B cell (primary cell): ENCODE results near the gene BMP7. TPM values are rescaled to one million over a fixed set of nuclear protein-coding genes. Genes with fewer than 3 reads are reported as not detected.

Experiments
- ATAC-seq: fragments of 200-7000 bp; cut with Tn5 transposase; one replicate; pipeline ENCODE4 v1.10.0; 2021; ENCODE audit warnings: low read depth, mild to moderate bottlenecking, moderate number of reproducible peaks, moderate library complexity
- CTCF ChIA-PET: fragments of 350-600 bp; sonication (Branson Sonifier 250); formaldehyde crosslinking; loops from one replicate; lab custom pipeline; 2021; ENCODE audit warnings: antibody characterized with exemption, inconsistent platforms; lab: Charles Lee
- POLR2A ChIA-PET: fragments of 350-600 bp; sonication (Branson Sonifier 250); formaldehyde crosslinking; loops from one replicate; lab custom pipeline; 2021; ENCODE audit warnings: antibody characterized with exemption; lab: Charles Lee
- DNase-seq: peaks from one replicate; pipeline ENCODE4 v3.0.0; 2013
- H2AFZ ChIP-seq: 2 replicates; pipeline ENCODE4 v1.6.1; 2012; ENCODE audit warnings: mild to moderate bottlenecking, low read depth, low read length; ENCODE audit not compliant: insufficient read depth, poor library complexity, severe bottlenecking
- H3K27ac ChIP-seq, 2 donors: 1 replicate in 1 of 2; 2 replicates in 1 of 2; pipeline ENCODE4 v1.5.1; 2012 to 2013; ENCODE audit warnings: low read length in 2 of 2, mild to moderate bottlenecking in 2 of 2, moderate library complexity in 1 of 2
- H3K27me3 ChIP-seq, 4 experiments: fragments of 200-600 bp in 1 of 4; sonication (generic) in 1 of 4; replicated peaks in 1 of 4; 1 replicate in 2 of 4; 2 replicates in 2 of 4; pipeline versions ENCODE4 v1.6.1 to v1.7.0; 2013 to 2016; ENCODE audit warnings: low read length in 3 of 4, mild to moderate bottlenecking in 2 of 4, mixed read lengths in 1 of 4, moderate library complexity in 1 of 4; ENCODE audit not compliant: insufficient read depth in 4 of 4, control insufficient read depth in 3 of 4; ENCODE audit errors: control extremely low read depth in 1 of 4
- H3K36me3 ChIP-seq, 2 experiments: replicated peaks in 1 of 2; 1 replicate in 1 of 2; 2 replicates in 1 of 2; pipeline versions ENCODE4 v1.6.1 to v1.7.1; 2013; ENCODE audit warnings: low read length in 1 of 2; ENCODE audit not compliant: insufficient read depth in 2 of 2, control insufficient read depth in 1 of 2; ENCODE audit errors: control extremely low read depth in 1 of 2, extremely low read depth in 1 of 2
- H3K4me1 ChIP-seq, 2 donors: fragments of 200-600 bp in 1 of 2; sonication (generic) in 1 of 2; 1 replicate in 1 of 2; 2 replicates in 1 of 2; pipeline versions ENCODE4 v1.5.1 to v1.6.1; 2013 to 2017; ENCODE audit warnings: low read length in 2 of 2; ENCODE audit not compliant: control insufficient read depth in 2 of 2, insufficient read depth in 2 of 2
- H3K4me2 ChIP-seq: replicated peaks from 2 replicates; pipeline ENCODE3; 2012; ENCODE audit warnings: mild to moderate bottlenecking, low read depth, low read length; ENCODE audit not compliant: poor library complexity, severe bottlenecking
- H3K4me3 ChIP-seq, 5 experiments: fragments of 200-600 bp in 1 of 5; sonication (generic) in 1 of 5; 1 replicate in 3 of 5; 2 replicates in 2 of 5; pipeline versions ENCODE4 v1.5.1 to v1.7.0; 2011 to 2016; ENCODE audit warnings: low read length in 4 of 5, mild to moderate bottlenecking in 4 of 5, low read depth in 2 of 5, control low read depth in 1 of 5, moderate library complexity in 1 of 5; ENCODE audit not compliant: insufficient read depth in 1 of 5; ENCODE audit errors: control extremely low read depth in 1 of 5, extremely low read depth in 1 of 5
- H3K79me2 ChIP-seq: fragments of 200-600 bp; sonication (generic); one replicate; pipeline ENCODE4 v1.6.0; 2016; ENCODE audit warnings: low read length; ENCODE audit not compliant: control insufficient read depth, insufficient read depth
- H3K9ac ChIP-seq: fragments of 200-600 bp; sonication (generic); 2 replicates; pipeline ENCODE4 v1.6.1; 2017; ENCODE audit warnings: mild to moderate bottlenecking, low read length, moderate library complexity
- H3K9me3 ChIP-seq, 3 donors: one replicate each; pipeline versions ENCODE4 v1.6.1 to v1.7.1; 2013; ENCODE audit warnings: low read length in 2 of 3; ENCODE audit not compliant: control insufficient read depth in 2 of 3, insufficient read depth in 1 of 3; ENCODE audit errors: control extremely low read depth in 1 of 3
- H4K20me1 ChIP-seq: 2 replicates; pipeline ENCODE4 v1.6.0; 2012; ENCODE audit warnings: mild to moderate bottlenecking, low read length; ENCODE audit not compliant: insufficient read depth, control insufficient read depth, poor library complexity, severe bottlenecking
- H3K27ac Mint-ChIP-seq: one replicate; pipeline ENCODE4 v1.8.0; 2021; ENCODE audit warnings: mixed read lengths
- H3K27me3 Mint-ChIP-seq: one replicate; pipeline ENCODE4 v1.8.0; 2021; ENCODE audit warnings: mixed read lengths
- H3K4me1 Mint-ChIP-seq: one replicate; pipeline ENCODE4 v1.8.0; 2021; ENCODE audit warnings: mixed read lengths
- H3K4me3 Mint-ChIP-seq: one replicate; pipeline ENCODE4 v1.8.0; 2021; ENCODE audit warnings: mixed read lengths
- H3K9me3 Mint-ChIP-seq: one replicate; pipeline ENCODE4 v1.8.0; 2022; ENCODE audit warnings: mixed read lengths; ENCODE audit not compliant: insufficient read depth
- CTCF ChIP-seq: fragments of 200-600 bp; IDR thresholded peaks from one replicate; pipeline ENCODE4 v1.8.0; 2022; ENCODE audit warnings: antibody characterized with exemption, mild to moderate bottlenecking
- EZH2 ChIP-seq: IDR thresholded peaks from 2 replicates; pipeline ENCODE4 v1.6.1; 2012; ENCODE audit warnings: borderline replicate concordance, low read depth, mild to moderate bottlenecking, moderate library complexity, low read length; ENCODE audit not compliant: insufficient read depth, poor library complexity, severe bottlenecking
- WGBS: methylation state at CpG from one replicate; pipeline ENCODE4 v1.1.5; 2013; ENCODE audit warnings: missing lambda C conversion rate; ENCODE audit not compliant: insufficient coverage; 5-methylcytosine and 5-hydroxymethylcytosine counted together
- intact Hi-C: fragments of 100-400 bp; cut with micrococcal nuclease; formaldehyde crosslinking; loops from one replicate; pipeline ENCODE4 v1.10.0; 2022
- polyA plus RNA-seq: library from polyadenylated mRNA; depleted of rRNA; stranded (reverse); fragments of >200 nt; gene quantifications from 2 replicates; pipeline ENCODE4 v1.2.3, GENCODE V29; 2012
- total RNA-seq, 2 donors: library from RNA; stranded (reverse); fragments of 120-200 nt in 1 of 2; gene quantifications; 1 replicate in 1 of 2; 2 replicates in 1 of 2; pipeline versions ENCODE4 v1.2.3 to v1.2.4, GENCODE V29; 2013 to 2022

The BMP7 gene
- total and polyA plus RNA-seq, 2 donors (not counting 1 experiment from before 2014, with no cell fraction given), result not detected

GRCh38 chr20:57263801-57264792 lies 2.3 kb downstream of the BMP7 start:
- no peaks in the 10 kb centered on the region for H3K4me1 ChIP-seq
- no peak overlapping the region for H3K9ac ChIP-seq
- H3K4me1 Mint-ChIP-seq, result peaks cover 4% of the 10 kb centered on the region
- no peaks in the 10 kb centered on the region for H4K20me1 ChIP-seq
- H3K36me3 ChIP-seq, result no peaks in the 10 kb centered on the region
- no peaks in the 10 kb centered on the region for H3K79me2 ChIP-seq
- CTCF ChIA-PET, result no interaction called here
- H3K27me3 ChIP-seq, result peaks cover 0 to 53% (median 18%) of the 10 kb centered on the region in 4 experiments
- peaks cover 58% of the 10 kb centered on the region for H3K27me3 Mint-ChIP-seq
- TF ChIP-seq EZH2 (no peak), CTCF (no peak)
- H2AFZ ChIP-seq, result no peak overlapping the region
- no peak overlapping the region for H3K27ac Mint-ChIP-seq
- H3K9me3 ChIP-seq, result peaks cover 0 to 2% (median 0%) of the 10 kb centered on the region in 3 donors
- H3K27ac ChIP-seq, result no peak overlapping the region
- 6% methylated on average over 48 of the region's 54 CpGs for WGBS
- ATAC-seq (no peak), DNase-seq (no peak)
- H3K4me2 ChIP-seq, result no peak overlapping the region
- H3K4me3 Mint-ChIP-seq, result no peak overlapping the region
- H3K9me3 Mint-ChIP-seq, result no peaks in the 10 kb centered on the region
- POLR2A ChIA-PET, result no interaction called here
- intact Hi-C loops, result no loop called here
- H3K4me3 ChIP-seq, result no peak overlapping the region
